GM18951 (cell line): ENCODE measurements around the gene SPG21.

Source experiments
- POLR2A ChIP-seq: IDR thresholded peaks from 4 replicates; pipeline ENCODE4 v1.6.1; 2011; ENCODE audit warnings: mild to moderate bottlenecking; ENCODE audit not compliant: insufficient read length, insufficient read depth; ENCODE audit errors: extremely low read depth
- in situ Hi-C: fragments of 300-500 bp; cut with MboI; formaldehyde crosslinking; loops from one replicate; pipeline ENCODE4 v1.12.0; 2022; ENCODE audit warnings: low sequenced_read_pairs, mixed read lengths, inconsistent platforms; ENCODE audit not compliant: unreplicated experiment

Gene SPG21

GRCh38 chr15:64989416-64990167 lies at the start of gene SPG21:
Gene SPG21 (minus strand): TSS chr15:64989914. CDS start chr15:64983569, 6,345 bp downstream.
- peak; percentile 71 for TF ChIP-seq POLR2A
- in situ Hi-C loops, result no loop called here

GRCh38 chr15:65038836-65039235 lies 49.1 kb upstream of the SPG21 start:
- in situ Hi-C loops, result loop anchor here (25.0 kb wide), 1 partner anchor 248 kb away; the partner anchor contains the start of genes PARP16 and RNU5A-1
- no peak for TF ChIP-seq POLR2A

DNA sequence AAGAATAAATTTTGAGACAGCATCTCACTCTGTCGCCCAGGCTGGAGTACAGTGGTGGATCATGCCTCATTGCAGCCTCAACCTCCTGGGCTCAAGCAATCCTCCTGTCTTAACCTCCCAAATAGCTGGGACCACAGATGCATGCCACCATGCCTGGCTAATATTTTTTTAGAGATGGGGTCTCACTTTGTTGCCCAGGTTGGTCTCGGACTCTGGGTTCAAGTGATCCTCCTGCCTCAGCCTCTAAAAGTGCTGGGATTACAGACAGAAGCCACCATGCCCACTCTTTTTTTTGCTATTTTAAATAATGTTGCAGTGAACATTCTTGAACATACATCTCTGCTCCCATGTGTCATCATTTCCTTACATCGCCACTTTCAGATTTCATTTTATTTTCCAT lies 48.7 kb upstream of the SPG21 start:
- in situ Hi-C loops, result loop anchor here (25.0 kb wide), 1 partner anchor 249 kb away; the partner anchor contains the start of genes PARP16 and RNU5A-1
- TF ChIP-seq POLR2A, result no peak

DNA sequence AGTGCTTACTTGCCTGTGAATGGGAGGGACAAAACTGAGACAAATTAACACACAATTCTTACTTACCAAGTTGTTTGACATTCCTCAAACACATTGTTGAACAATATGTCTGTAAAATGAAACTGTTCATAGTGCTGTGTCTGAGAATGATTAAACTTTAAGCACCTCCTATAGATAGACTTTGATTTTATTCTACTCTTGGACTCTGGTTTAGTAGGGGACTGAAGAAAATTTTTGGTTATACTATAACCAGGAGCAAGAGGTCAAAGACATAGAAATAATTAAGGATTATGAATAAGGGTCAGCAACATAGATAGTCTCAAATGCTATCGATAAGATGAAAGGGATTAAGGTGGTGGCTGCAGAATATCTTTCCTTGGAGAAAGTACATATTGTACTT lies 47.6 kb upstream of the SPG21 start:
- no peak for TF ChIP-seq POLR2A
- in situ Hi-C loops, result loop anchor here (25.0 kb wide), 1 partner anchor 250 kb away; the partner anchor contains the start of genes PARP16 and RNU5A-1

DNA sequence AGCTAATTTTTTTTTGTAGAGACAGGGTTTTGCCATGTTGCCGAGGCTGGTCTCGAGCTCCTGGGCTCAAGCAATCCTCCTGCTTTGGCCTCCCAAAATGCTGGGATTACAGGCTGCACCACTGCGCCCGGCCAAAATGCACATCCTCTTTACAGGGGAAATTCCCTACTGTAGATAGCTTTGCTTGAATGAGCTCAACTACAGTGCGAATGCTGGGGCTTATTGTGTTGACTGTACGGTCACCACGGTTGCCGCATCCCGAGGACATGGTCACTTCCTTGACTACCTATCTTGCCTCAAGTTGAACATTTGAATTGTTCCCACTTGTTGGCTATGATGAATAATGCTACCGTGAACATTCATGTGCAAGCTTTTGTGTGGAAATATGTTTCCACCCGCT lies 45.0 kb upstream of the SPG21 start:
- in situ Hi-C loops, result loop anchor here (25.0 kb wide), 1 partner anchor 253 kb away; the partner anchor contains the start of genes PARP16 and RNU5A-1
- no peak for TF ChIP-seq POLR2A

DNA sequence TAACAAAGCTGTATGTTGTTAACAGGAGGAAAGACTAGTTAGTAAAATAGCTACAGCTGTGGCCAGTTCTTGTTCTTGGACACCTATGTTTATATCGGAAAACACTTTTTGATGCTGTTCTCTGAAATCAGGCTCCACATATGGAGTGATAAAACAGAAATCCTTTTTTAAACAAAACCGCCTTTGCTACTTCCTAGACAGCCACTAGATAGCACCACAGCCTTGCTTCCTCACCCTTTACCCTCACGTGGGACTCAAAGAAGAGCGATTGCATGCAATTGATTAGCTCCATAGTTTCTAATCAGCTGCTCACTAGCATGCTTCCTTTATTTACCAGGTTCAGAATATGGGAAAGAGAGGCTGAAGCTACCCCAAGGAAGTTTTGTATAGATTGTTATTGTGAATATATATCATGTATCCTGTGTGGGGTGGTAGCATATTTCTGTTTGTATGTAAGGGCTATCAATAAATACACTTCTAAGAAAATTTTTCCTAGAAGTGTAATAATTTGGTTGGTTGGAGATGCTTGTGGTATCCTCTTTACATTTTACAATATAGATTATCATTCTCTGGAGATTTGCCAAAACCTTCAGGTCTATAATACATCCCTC lies 44.0 kb upstream of the SPG21 start:
- TF ChIP-seq POLR2A, result no peak
- in situ Hi-C loops, result loop anchor here (25.0 kb wide), 1 partner anchor 254 kb away; the partner anchor contains the start of genes PARP16 and RNU5A-1

GRCh38 chr15:65032801-65033537 lies 43.3 kb upstream of the SPG21 start:
- in situ Hi-C loops, result loop anchor here (25.0 kb wide), 1 partner anchor 254 kb away; the partner anchor contains the start of genes PARP16 and RNU5A-1
- no peak for TF ChIP-seq POLR2A

DNA sequence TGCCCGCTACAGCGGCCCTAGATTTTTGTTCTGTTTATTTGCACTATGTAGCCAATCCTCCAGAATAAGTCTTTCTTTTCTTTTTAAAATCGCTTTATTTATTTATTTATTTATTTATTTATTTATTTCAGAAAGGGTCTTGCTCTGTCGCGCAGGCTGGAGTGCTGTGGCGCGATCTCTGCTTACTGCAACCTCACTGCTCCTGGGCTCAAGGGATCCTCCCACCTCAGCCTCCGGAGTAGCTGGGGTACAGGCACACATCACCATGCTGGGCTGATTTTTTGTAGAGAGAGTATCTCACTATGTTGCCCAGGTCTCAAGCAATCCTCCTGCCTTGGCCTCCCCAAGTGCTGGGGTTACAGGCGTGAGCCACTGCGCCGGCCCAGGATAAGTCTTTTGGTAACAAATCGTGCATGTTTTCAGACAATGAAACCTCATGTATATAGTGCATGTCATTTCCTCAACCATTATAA lies 40.1 kb upstream of the SPG21 start:
- in situ Hi-C loops, result loop anchor here (25.0 kb wide), 1 partner anchor 258 kb away; the partner anchor contains the start of genes PARP16 and RNU5A-1
- TF ChIP-seq POLR2A, result no peak

DNA sequence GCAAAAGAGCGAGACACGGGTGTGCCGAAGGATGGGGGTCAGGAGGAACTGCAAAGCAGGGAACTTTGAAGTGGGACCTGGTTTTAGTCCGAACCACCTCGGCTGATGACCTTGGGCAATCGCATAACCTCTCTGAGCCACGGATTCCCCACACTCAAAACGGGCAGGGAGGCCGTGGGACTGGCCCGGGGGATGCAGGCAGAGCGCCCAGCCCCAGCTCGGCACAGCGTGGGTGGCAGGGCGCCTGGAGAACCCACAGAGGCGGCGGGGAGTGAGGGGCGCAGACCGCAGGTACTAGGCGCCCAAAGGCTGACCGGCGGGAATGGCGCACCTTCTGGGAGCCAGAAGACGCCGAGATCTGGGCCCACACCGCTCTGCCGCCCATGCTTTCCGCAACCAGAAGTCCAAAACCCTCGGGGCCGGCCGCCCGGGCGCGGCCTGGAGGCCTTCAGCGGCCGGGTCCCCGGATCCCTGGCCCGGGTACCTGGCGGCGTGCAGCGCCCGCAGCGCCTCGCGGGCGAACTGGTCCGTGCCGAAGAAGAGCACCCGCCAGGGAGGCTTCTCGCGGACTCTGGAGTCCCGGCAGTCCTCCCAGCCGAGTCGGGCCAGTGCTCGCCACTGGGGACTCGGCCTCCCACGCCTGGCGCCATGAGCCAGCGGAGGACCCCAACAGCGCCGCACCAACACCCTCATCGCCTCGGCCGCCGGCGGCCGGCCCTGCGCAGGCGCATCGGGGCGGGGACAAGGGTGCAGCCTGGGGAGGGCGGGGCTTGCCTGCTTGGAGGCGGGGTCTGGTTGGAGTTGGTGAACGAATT lies 39.4 kb upstream of the SPG21 start, which contains the start of gene MTFMT:
Gene MTFMT, minus strand, starts transcription at position 719 of the 815 bp plus-strand sequence. Its CDS starts 26 bp downstream, at position 693.
- in situ Hi-C loops, result loop anchor here (25.0 kb wide), 1 partner anchor 258 kb away; the partner anchor contains the start of genes PARP16 and RNU5A-1
- peak; percentile 97 for TF ChIP-seq POLR2A

GRCh38 chr15:65028338-65028737 lies 38.6 kb upstream of the SPG21 start:
- no peak for TF ChIP-seq POLR2A
- in situ Hi-C loops, result loop anchor here (25.0 kb wide), 1 partner anchor 259 kb away; the partner anchor contains the start of genes PARP16 and RNU5A-1

DNA sequence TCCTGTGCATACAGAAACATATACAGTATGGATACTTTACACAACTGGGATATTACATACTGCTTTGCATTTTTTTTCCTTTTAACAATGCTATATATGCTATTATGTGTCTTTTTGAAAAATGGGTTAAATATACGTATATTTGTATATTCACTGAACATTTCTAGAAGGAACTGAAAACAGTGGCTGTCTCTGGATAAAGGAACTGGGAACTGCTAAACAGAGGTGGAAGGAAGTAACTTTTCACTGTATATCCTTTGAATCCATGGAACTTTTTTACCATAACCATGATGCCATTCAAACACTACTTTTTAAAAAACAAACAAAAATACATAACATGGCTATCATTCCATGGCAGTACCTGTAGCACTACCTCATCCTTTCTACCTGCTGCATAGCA lies 37.9 kb upstream of the SPG21 start:
- in situ Hi-C loops, result loop anchor here (25.0 kb wide), 1 partner anchor 260 kb away; the partner anchor contains the start of genes PARP16 and RNU5A-1
- TF ChIP-seq POLR2A, result no peak

DNA sequence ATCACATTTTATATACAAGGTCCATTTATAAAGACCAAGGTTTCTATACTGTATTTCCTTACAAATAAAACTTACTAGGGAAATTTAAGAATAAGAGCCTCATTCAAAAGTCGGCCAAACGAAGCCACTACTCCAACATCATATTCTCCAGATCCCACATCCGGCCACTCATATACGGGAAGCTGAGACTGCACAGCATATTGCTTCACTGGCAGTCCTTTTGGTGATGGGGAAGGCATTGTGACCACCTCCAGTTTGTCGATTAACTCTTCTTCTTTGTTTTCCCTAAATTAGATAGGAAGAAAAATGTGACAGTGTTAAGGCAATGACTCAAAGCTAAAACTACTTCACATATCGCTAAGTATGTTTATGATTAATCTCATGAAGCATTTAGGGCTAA lies 37.0 kb upstream of the SPG21 start:
- no peak for TF ChIP-seq POLR2A
- in situ Hi-C loops, result loop anchor here (25.0 kb wide), 1 partner anchor 261 kb away; the partner anchor contains the start of genes PARP16 and RNU5A-1
